ENCODE measurements around the gene TUSC2.

TUSC2 gene

GRCh38 chr3:50327943-50328691, at the start of gene TUSC2:
Gene TUSC2 (minus strand): TSS chr3:50328223. CDS start chr3:50328099, 124 bp downstream.
- H3K27ac Mint-ChIP-seq, result peak within 1 kb of the TSS; percentile 94
- H3K4me3 Mint-ChIP-seq, result peak within 1 kb of the TSS; percentile 89
- H3K36me3 Mint-ChIP-seq (ENCODE audit: low read depth), result peaks cover 87% of the 10 kb centered on the region
- H3K27me3 Mint-ChIP-seq, result no peaks in the 10 kb centered on the region
- no peaks in the 10 kb centered on the region for H3K9me3 Mint-ChIP-seq
- H3K4me1 Mint-ChIP-seq (ENCODE audit: low read depth), result peaks cover 34% of the 10 kb centered on the region
- peak; percentile 94 for DNase-seq

GRCh38 chr3:50375258-50375931, 47.4 kb upstream of the TUSC2 start:
- no peak overlapping the region for H3K27ac Mint-ChIP-seq
- H3K36me3 Mint-ChIP-seq (ENCODE audit: low read depth), result no peaks in the 10 kb centered on the region
- peaks cover 2% of the 10 kb centered on the region for H3K4me1 Mint-ChIP-seq (ENCODE audit: low read depth)
- H3K9me3 Mint-ChIP-seq, result no peaks in the 10 kb centered on the region
- no peak overlapping the region for H3K4me3 Mint-ChIP-seq
- H3K27me3 Mint-ChIP-seq, result no peaks in the 10 kb centered on the region
- DNase-seq, result no peak

- Mint-ChIP-seq H3K27me3 (no peaks in the 10 kb centered on the region), H3K4me1 (ENCODE audit: low read depth) (peaks cover 2% of the 10 kb centered on the region), H3K4me3 (no peak overlapping the region), H3K27ac (no peak overlapping the region), H3K36me3 (ENCODE audit: low read depth) (no peaks in the 10 kb centered on the region), H3K9me3 (no peaks in the 10 kb centered on the region)
- DNase-seq, result no peak
These were observed 46.6 kb upstream of the TUSC2 start for GRCh38 chr3:50374363-50375257.

GRCh38 chr3:50373146-50374051, 45.4 kb upstream of the TUSC2 start:
- Mint-ChIP-seq H3K9me3 (no peaks in the 10 kb centered on the region), H3K27me3 (no peaks in the 10 kb centered on the region), H3K4me1 (ENCODE audit: low read depth) (peaks cover 5% of the 10 kb centered on the region), H3K27ac (no peak overlapping the region), H3K36me3 (ENCODE audit: low read depth) (no peaks in the 10 kb centered on the region), H3K4me3 (no peak overlapping the region)
- no peak for DNase-seq

DNA sequence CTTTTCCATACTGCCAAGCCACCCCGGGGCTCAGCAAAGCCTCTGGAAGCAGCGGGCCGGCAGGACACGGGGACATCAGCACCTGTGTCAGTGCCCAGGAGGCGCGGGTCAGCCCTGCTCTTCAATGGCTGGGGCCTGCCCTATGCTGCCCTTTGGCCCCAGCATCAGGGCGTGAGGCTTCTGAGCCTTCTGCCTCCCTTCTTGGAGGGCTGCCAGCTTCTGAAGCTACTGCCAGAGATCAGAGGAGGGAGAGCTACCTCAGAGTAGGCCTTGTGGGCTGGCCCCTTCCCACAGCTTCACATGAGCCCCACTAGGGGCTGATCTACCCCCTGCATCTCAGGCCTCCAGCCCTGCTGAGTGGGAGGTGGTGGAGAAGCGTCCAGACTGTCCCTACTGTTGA, 44.3 kb upstream of the TUSC2 start:
- no peak for DNase-seq
- no peak overlapping the region for H3K4me3 Mint-ChIP-seq

DNA sequence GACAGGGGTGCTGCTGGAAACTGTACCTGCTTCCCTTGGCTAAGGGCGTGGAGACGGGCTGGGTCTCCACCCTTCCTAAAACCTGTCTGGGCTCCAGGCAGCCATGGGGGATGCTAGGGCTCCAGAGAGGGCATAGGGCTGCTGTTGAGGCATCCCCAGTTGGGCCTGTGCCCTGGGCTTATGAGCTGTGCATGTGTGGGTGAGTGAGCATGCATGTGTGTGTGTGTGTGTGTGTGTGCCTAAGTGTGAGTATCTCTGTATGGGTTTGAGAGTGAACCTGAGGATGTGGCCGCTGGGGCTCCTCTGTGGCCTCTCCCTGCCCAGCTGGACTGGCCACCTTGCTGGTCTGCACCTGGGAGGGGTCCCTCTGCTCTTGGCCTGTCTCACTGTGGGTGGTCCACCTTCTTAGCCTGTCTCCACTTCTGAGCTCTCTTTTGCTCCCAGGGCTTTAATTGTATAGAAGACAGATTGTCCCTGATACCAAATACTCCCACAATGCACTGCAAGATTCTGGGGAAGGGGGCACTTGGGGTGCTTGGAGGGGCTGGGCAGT, 43.2 kb upstream of the TUSC2 start:
- no peaks in the 10 kb centered on the region for H3K9me3 Mint-ChIP-seq
- no peak overlapping the region for H3K4me3 Mint-ChIP-seq
- H3K4me1 Mint-ChIP-seq (ENCODE audit: low read depth), result peaks cover 12% of the 10 kb centered on the region
- H3K27ac Mint-ChIP-seq, result no peak overlapping the region
- no peaks in the 10 kb centered on the region for H3K27me3 Mint-ChIP-seq
- H3K36me3 Mint-ChIP-seq (ENCODE audit: low read depth), result no peaks in the 10 kb centered on the region
- no peak for DNase-seq

More for the DNA sequence above, 44.3 kb upstream of the TUSC2 start:
- Mint-ChIP-seq H3K36me3 (ENCODE audit: low read depth) (no peaks in the 10 kb centered on the region), H3K4me1 (ENCODE audit: low read depth) (peaks cover 6% of the 10 kb centered on the region), H3K27me3 (no peaks in the 10 kb centered on the region), H3K9me3 (no peaks in the 10 kb centered on the region), H3K27ac (no peak overlapping the region)

- no peak for DNase-seq
- H3K4me1 Mint-ChIP-seq (ENCODE audit: low read depth), result peaks cover 19% of the 10 kb centered on the region
- no peaks in the 10 kb centered on the region for H3K27me3 Mint-ChIP-seq
- H3K27ac Mint-ChIP-seq, result no peak overlapping the region
- no peaks in the 10 kb centered on the region for H3K36me3 Mint-ChIP-seq (ENCODE audit: low read depth)
- no peaks in the 10 kb centered on the region for H3K9me3 Mint-ChIP-seq
- H3K4me3 Mint-ChIP-seq, result no peak overlapping the region
These were observed 42.6 kb upstream of the TUSC2 start for GRCh38 chr3:50370594-50370993.

DNA sequence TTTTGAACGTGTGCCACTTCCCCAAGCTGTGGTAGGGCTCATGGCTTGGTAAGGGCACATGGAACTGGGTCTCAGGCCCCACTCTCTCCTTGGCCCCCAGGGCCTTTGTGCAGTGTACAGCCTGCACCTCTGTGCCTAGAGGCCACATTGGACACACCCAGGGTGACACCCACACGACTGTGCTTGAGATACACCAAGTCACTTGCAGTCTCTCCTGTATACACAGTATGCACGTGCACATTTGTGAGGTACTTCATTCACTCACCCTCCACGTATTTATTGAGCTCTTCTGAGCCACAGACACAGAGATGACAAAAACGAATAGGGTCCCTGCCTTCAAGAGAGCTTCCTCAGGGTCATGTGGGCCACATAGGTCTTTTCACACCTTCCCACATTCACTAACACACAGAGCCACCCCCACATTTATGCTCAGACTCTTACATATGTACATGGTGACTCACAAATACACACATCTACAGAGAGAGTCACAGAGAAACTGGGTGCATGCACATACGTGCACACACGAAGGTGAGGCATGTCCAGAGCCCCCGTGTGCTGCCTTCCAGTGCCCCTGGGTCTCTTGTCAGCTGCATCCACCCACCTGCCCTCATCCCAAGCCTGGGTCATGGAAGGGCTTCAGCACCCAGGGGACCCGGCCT, 41.1 kb upstream of the TUSC2 start:
- Mint-ChIP-seq H3K9me3 (no peaks in the 10 kb centered on the region), H3K27me3 (no peaks in the 10 kb centered on the region), H3K4me1 (ENCODE audit: low read depth) (peaks cover 29% of the 10 kb centered on the region), H3K4me3 (no peak overlapping the region), H3K36me3 (ENCODE audit: low read depth) (no peaks in the 10 kb centered on the region), H3K27ac (no peak overlapping the region)
- no peak for DNase-seq

DNA sequence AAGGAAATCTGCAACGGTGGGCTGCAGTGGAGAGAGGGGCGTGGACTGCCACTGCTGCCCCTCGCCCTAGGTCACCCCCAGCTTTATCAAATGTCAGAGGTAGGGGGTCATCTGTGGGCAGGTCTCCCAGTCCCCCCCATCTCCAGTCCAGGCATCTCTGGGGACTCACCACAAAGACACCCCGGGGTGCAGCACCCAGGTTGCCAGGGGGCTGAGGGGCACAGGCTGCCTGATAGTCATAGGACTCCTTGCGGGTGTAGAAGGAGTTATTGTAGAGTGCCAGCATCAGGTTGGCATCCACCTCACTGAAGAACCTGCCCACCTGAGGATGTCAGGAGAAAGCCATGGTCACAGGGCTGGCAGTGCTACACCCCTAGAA, 37.8 kb upstream of the TUSC2 start:
- DNase-seq, result no peak
- Mint-ChIP-seq H3K9me3 (no peaks in the 10 kb centered on the region), H3K4me1 (ENCODE audit: low read depth) (peaks cover 28% of the 10 kb centered on the region), H3K27me3 (no peaks in the 10 kb centered on the region), H3K4me3 (peak overlapping the region; percentile 78), H3K36me3 (ENCODE audit: low read depth) (no peaks in the 10 kb centered on the region), H3K27ac (peak overlapping the region; percentile 79)

GRCh38 chr3:50365080-50365841, 37.2 kb upstream of the TUSC2 start:
- Mint-ChIP-seq H3K27ac (peak overlapping the region; percentile 79), H3K27me3 (no peaks in the 10 kb centered on the region), H3K9me3 (no peaks in the 10 kb centered on the region), H3K4me3 (peak overlapping the region; percentile 78), H3K36me3 (ENCODE audit: low read depth) (no peaks in the 10 kb centered on the region), H3K4me1 (ENCODE audit: low read depth) (peaks cover 28% of the 10 kb centered on the region)
- peak; percentile 95 for DNase-seq

- H3K4me1 Mint-ChIP-seq (ENCODE audit: low read depth), result peaks cover 34% of the 10 kb centered on the region
- peak overlapping the region; percentile 78 for H3K4me3 Mint-ChIP-seq
- H3K27ac Mint-ChIP-seq, result no peak overlapping the region
- no peaks in the 10 kb centered on the region for H3K36me3 Mint-ChIP-seq (ENCODE audit: low read depth)
- DNase-seq, result no peak
- H3K27me3 Mint-ChIP-seq, result no peaks in the 10 kb centered on the region
- no peaks in the 10 kb centered on the region for H3K9me3 Mint-ChIP-seq
These were observed 36.6 kb upstream of the TUSC2 start for GRCh38 chr3:50364573-50365079.

DNA sequence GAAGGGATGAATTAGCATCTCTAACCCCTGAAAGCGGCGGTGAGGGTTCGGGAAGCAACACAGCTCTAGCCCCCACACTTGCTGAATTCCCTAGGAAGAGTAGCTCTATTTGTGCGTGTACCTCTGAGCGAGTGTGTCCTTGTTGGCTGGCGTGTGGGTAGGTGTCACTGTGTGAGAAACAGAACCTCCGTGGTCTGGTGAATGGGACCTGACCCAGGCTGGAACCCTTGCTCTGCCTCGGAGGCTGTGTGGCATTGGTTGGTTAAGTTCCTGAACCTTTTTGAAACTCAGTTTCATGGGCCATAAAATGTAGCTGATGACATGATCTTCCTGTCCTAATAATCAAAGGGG, 31.7 kb upstream of the TUSC2 start:
- Mint-ChIP-seq H3K36me3 (ENCODE audit: low read depth) (peaks cover 42% of the 10 kb centered on the region), H3K27ac (peak overlapping the region; percentile 97), H3K9me3 (no peaks in the 10 kb centered on the region), H3K4me3 (peak overlapping the region; percentile 96), H3K27me3 (no peaks in the 10 kb centered on the region), H3K4me1 (ENCODE audit: low read depth) (peaks cover 50% of the 10 kb centered on the region)
- DNase-seq, result no peak

Data from activated T-cell treated with anti-CD3 and anti-CD28 coated beads, Interleukin-2, amount 50 U/mL, for 24 hours (primary cell).